HL-60 (cell line): ENCODE measurements around the gene TDRD12.
A peak's percentile ranks its signal among the peaks of the same experiment; 100 is the strongest.
"Not testable (repeated sequence)": the region's sequence is repeated elsewhere in the genome, so short reads cannot be mapped to it uniquely, and the experiment has no call there.

Experiments used
- DNase-seq, 2 experiments: peaks; one replicate each; pipeline ENCODE4 v3.0.0-alpha.2; 2010 to 2020; ENCODE audit warnings: low read depth in 1 of 2, low spot score in 1 of 2
- H3K27ac ChIP-seq: fragments of 250-450 bp; sonication (Bioruptor Pico); replicated peaks from 2 replicates; pipeline ENCODE4 v1.5.1; 2020; ENCODE audit warnings: mild to moderate bottlenecking, moderate library complexity
- H3K27me3 ChIP-seq: fragments of 250-450 bp; sonication (Bioruptor Pico); 2 replicates; pipeline ENCODE4 v1.5.1; 2021; ENCODE audit warnings: mild to moderate bottlenecking, moderate library complexity; ENCODE audit not compliant: insufficient read depth, poor library complexity, severe bottlenecking
- H3K4me3 ChIP-seq: replicated peaks from 2 replicates; pipeline ENCODE4 v1.5.1; 2011; ENCODE audit warnings: mild to moderate bottlenecking, control low read depth, low read length; ENCODE audit not compliant: insufficient read depth
- GABPA ChIP-seq: IDR thresholded peaks from 2 replicates; pipeline ENCODE4 v1.6.1; 2012; ENCODE audit warnings: low read depth
- POLR2AphosphoS5 ChIP-seq: IDR thresholded peaks from 2 replicates; pipeline ENCODE4 v1.6.1; 2012; ENCODE audit warnings: low read depth
- SPI1 ChIP-seq: IDR thresholded peaks from 2 replicates; pipeline ENCODE4 v1.6.1; 2012; ENCODE audit warnings: low read depth, mild to moderate bottlenecking, borderline replicate concordance
- TF ChIP-seq, protein P1 (sequence below): IDR thresholded peaks from 2 replicates; pipeline ENCODE4 v1.6.1; 2012; ENCODE audit warnings: low read depth; ENCODE audit not compliant: insufficient replicate concordance
- TF ChIP-seq, protein P2 (sequence below): IDR thresholded peaks from one replicate; pipeline ENCODE4 v1.5.1; 2011; ENCODE audit warnings: low read length, control low read depth, inconsistent platforms; ENCODE audit not compliant: insufficient read depth

The TDRD12 gene

DNA sequence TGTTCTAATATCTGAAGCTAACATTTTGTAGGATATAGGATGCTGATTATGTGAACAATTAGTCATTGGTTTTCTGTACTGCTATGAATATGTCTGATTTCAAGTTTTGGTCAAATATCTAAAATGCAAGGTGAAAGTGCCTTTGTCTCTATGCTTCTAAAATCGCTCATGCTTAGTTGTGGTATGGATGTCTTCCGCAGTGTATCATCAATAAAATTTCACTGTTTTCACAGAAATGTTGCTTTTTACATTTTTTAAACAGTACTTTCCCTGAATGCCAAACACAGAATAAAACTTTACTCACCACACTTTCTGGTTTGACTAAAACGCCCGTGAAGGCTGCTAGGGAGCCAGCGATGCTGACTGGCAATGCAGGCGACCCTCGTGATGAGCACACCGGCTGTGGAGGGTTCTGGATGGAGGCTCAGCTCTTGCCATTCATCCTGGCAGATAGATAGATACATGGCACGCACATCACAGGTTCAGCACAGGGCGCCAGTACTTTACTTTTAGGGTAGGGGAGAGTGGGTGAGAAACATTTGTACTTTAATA lies 109.9 kb downstream of the TDRD12 start:
- Histone ChIP-seq H3K27ac (no peak overlapping the region), H3K27me3 (peaks cover 6% of the 10 kb centered on the region), H3K4me3 (no peak overlapping the region)
- TF ChIP-seq, protein P1, sequence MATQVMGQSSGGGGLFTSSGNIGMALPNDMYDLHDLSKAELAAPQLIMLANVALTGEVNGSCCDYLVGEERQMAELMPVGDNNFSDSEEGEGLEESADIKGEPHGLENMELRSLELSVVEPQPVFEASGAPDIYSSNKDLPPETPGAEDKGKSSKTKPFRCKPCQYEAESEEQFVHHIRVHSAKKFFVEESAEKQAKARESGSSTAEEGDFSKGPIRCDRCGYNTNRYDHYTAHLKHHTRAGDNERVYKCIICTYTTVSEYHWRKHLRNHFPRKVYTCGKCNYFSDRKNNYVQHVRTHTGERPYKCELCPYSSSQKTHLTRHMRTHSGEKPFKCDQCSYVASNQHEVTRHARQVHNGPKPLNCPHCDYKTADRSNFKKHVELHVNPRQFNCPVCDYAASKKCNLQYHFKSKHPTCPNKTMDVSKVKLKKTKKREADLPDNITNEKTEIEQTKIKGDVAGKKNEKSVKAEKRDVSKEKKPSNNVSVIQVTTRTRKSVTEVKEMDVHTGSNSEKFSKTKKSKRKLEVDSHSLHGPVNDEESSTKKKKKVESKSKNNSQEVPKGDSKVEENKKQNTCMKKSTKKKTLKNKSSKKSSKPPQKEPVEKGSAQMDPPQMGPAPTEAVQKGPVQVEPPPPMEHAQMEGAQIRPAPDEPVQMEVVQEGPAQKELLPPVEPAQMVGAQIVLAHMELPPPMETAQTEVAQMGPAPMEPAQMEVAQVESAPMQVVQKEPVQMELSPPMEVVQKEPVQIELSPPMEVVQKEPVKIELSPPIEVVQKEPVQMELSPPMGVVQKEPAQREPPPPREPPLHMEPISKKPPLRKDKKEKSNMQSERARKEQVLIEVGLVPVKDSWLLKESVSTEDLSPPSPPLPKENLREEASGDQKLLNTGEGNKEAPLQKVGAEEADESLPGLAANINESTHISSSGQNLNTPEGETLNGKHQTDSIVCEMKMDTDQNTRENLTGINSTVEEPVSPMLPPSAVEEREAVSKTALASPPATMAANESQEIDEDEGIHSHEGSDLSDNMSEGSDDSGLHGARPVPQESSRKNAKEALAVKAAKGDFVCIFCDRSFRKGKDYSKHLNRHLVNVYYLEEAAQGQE = no peak
- TF ChIP-seq POLR2AphosphoS5 = no peak
- TF ChIP-seq, protein P2, sequence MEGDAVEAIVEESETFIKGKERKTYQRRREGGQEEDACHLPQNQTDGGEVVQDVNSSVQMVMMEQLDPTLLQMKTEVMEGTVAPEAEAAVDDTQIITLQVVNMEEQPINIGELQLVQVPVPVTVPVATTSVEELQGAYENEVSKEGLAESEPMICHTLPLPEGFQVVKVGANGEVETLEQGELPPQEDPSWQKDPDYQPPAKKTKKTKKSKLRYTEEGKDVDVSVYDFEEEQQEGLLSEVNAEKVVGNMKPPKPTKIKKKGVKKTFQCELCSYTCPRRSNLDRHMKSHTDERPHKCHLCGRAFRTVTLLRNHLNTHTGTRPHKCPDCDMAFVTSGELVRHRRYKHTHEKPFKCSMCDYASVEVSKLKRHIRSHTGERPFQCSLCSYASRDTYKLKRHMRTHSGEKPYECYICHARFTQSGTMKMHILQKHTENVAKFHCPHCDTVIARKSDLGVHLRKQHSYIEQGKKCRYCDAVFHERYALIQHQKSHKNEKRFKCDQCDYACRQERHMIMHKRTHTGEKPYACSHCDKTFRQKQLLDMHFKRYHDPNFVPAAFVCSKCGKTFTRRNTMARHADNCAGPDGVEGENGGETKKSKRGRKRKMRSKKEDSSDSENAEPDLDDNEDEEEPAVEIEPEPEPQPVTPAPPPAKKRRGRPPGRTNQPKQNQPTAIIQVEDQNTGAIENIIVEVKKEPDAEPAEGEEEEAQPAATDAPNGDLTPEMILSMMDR = no peak
- no peak for TF ChIP-seq GABPA
- TF ChIP-seq SPI1 = no peak
- DNase-seq = no peak

DNA sequence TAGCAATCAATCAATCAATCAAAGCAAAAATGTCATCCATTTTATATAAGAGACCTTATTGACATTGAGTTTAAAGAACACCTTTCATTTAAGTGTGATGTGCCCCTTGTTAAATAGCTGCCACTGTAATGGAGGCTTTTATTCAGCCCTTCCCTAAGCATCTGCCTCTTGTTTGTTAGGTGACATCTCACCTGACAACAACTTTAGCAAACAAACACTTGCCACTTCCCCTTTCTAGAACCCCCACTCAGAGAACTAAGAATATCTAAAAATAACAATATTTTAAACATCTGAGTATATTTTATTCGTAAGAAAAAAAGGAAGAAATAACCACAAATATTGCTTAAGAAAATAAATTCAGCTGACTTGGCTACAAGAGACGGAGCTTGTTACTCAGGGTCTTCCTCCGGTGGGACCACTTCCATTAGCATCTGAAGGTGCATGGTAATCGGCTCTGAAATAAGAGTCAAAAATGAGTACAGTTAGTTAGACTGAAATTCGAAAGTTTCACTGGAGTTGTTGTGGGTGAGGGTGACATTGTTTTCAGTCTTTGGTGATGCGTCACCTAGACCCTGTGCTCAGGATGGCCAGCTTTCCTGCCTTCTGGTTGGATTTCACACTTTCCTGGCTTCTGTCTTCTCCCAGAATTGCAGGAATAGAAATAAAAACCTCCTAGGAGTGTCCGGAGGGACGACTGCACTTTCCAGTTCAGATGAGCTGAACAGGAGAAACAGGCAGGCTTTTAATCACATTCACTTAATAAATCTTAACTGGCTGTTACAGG lies 110.9 kb downstream of the TDRD12 start:
- Histone ChIP-seq H3K4me3 (no peak overlapping the region), H3K27ac (no peak overlapping the region), H3K27me3 (no peaks in the 10 kb centered on the region)
- no peak for DNase-seq
- TF ChIP-seq, protein P1 = no peak
- TF ChIP-seq POLR2AphosphoS5 = no peak
- 0 out of 2 replicates have a peak, but pooled peaks have one; percentile 40 for TF ChIP-seq SPI1
- TF ChIP-seq GABPA = no peak

DNA sequence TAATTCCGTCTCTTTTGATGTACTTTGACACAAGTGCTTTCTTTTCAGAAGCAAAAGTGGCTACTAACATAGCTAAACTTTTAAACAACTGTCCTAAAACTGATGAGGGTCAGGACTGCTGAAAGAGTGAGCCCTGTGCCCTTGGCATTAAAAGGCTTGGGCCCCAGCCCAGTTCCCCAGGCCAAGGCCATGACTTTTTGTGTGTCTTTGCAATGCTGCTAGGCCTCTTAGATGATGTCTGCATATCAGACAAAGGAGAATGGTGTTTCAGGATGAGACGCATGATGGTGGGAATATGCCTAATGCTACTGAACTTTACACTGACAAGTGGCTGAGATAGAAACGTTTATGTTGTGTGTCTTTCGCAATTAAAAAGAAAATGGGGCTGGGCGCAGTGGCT lies 112.0 kb downstream of the TDRD12 start:
- TF ChIP-seq, protein P2 = no peak
- Histone ChIP-seq H3K4me3 (no peak overlapping the region), H3K27me3 (no peaks in the 10 kb centered on the region), H3K27ac (no peak overlapping the region)
- no peak for DNase-seq

DNA sequence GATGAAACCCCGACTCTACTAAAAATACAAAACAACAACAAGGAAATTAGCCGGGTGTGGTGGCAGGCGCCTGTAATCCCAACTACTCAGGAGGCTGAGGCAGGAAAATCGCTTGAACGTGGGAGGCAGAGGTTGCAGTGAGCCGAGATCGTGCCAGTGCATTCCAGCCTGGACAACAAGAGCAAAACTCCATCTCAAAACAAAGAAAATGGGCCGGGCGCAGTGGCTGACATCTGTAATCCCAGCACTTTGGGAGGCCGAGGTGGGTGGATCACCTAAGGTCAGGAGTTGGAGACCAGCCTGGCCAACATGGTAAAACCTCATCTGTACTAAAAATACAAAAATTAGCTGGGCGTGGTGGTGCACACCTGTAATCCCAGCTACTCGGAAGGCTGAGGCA lies 112.5 kb downstream of the TDRD12 start:
- not testable (repeated sequence) for H3K27me3 ChIP-seq, DNase-seq, H3K4me3 ChIP-seq, H3K27ac ChIP-seq

DNA sequence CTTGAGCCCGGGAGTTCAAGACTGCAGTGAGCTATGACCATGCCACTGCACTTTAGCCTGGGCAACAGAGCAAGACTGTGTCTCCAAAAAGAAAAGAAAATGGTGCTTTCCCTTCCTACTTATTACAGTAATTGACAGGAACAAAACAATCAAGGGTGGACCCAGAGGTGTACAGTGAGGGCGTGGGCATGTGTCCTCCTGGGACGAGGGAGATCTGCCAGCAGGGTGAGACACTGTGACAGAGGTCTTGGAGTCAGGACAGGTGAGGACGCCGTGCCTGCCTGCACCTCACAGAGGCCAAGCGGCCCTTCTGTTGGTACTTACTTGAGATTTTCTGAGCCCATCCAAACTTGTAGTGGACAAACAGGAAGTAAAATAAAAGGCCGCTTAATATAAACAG lies 113.3 kb downstream of the TDRD12 start:
- not testable (repeated sequence) for H3K27ac ChIP-seq, H3K27me3 ChIP-seq, DNase-seq, H3K4me3 ChIP-seq

DNA sequence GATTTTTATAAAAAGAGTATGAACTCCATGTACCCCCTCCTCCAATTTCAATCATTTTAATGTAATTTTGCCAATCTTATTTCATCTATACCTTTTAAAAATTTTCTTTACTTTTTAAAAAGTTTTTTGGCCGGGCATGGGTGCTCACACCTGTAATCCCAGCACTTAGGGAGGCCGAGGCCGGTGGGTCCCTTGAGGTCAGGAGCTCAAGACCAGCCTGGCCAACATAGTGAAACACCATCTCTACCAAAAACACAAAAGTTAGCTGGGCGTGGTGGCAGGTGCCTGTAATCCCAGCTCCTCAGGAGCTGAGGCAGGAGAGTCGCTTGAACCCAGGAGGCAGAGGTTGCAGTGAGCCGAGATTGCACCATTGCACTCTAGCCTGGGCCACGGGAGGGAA lies 113.8 kb downstream of the TDRD12 start:
- not testable (repeated sequence) for H3K27me3 ChIP-seq, DNase-seq, H3K27ac ChIP-seq, H3K4me3 ChIP-seq
